ENCODE results near the gene EVPL.
A peak's percentile ranks its signal among the peaks of the same experiment; 100 is the strongest.

EVPL gene

GRCh38 chr17:76008208-76008607 is 18.9 kb downstream of the EVPL start:
- TF ChIP-seq CTCF (conservative IDR thresholded peaks at IDR 0.05; ENCODE audit: low read depth, low read length) = no peak
- no peak overlapping the region for H3K4me2 ChIP-seq
- H3K9ac ChIP-seq = no peak overlapping the region
- H3K27ac ChIP-seq = no peak overlapping the region
- H2AFZ ChIP-seq (ENCODE audit: low read depth) = no peak overlapping the region
- H3K36me3 ChIP-seq (ENCODE audit: insufficient read depth) = no peaks in the 10 kb centered on the region
- peaks cover 18% of the 10 kb centered on the region; the same call in 1 of the 2 replicates for H3K27me3 ChIP-seq (ENCODE audit: insufficient read depth, low read depth)
- no peaks in the 10 kb centered on the region for H4K20me1 ChIP-seq (ENCODE audit: insufficient read depth)
- no peaks in the 10 kb centered on the region for H3K79me2 ChIP-seq (ENCODE audit: insufficient read depth, low read depth)
- peaks cover 7% of the 10 kb centered on the region for H3K4me1 ChIP-seq (ENCODE audit: low read depth, poor library complexity, severe bottlenecking)
- H3K4me3 ChIP-seq (IDR thresholded peaks at IDR 0.05; ENCODE audit: insufficient read depth, low read depth, low read length) = no peak overlapping the region

- Histone ChIP-seq H3K27me3 (ENCODE audit: insufficient read depth, low read depth) (peaks cover 18% of the 10 kb centered on the region; the same call in 1 of the 2 replicates), H3K4me3 (IDR thresholded peaks at IDR 0.05; ENCODE audit: insufficient read depth, low read depth, low read length) (no peak overlapping the region), H3K79me2 (ENCODE audit: insufficient read depth, low read depth) (no peaks in the 10 kb centered on the region), H3K4me2 (no peak overlapping the region), H2AFZ (ENCODE audit: low read depth) (no peak overlapping the region), H3K9ac (no peak overlapping the region), H3K36me3 (ENCODE audit: insufficient read depth) (no peaks in the 10 kb centered on the region), H3K27ac (no peak overlapping the region), H3K4me1 (ENCODE audit: low read depth, poor library complexity, severe bottlenecking) (peaks cover 7% of the 10 kb centered on the region), H4K20me1 (ENCODE audit: insufficient read depth) (no peaks in the 10 kb centered on the region)
- TF ChIP-seq CTCF (conservative IDR thresholded peaks at IDR 0.05; ENCODE audit: low read depth, low read length) = no peak
Measured at GRCh38 chr17:76007850-76008165, 19.3 kb downstream of the EVPL start.

GRCh38 chr17:76007131-76007849 is 19.8 kb downstream of the EVPL start:
- Histone ChIP-seq H3K79me2 (ENCODE audit: insufficient read depth, low read depth) (no peaks in the 10 kb centered on the region), H3K4me3 (IDR thresholded peaks at IDR 0.05; ENCODE audit: insufficient read depth, low read depth, low read length) (no peak overlapping the region), H3K9ac (no peak overlapping the region), H3K27ac (no peak overlapping the region), H3K36me3 (ENCODE audit: insufficient read depth) (no peaks in the 10 kb centered on the region), H3K4me1 (ENCODE audit: low read depth, poor library complexity, severe bottlenecking) (peaks cover 7% of the 10 kb centered on the region), H3K4me2 (no peak overlapping the region), H3K27me3 (ENCODE audit: insufficient read depth, low read depth) (peaks cover 18% of the 10 kb centered on the region; the same call in 1 of the 2 replicates), H2AFZ (ENCODE audit: low read depth) (no peak overlapping the region), H4K20me1 (ENCODE audit: insufficient read depth) (no peaks in the 10 kb centered on the region)
- no peak for TF ChIP-seq CTCF (conservative IDR thresholded peaks at IDR 0.05; ENCODE audit: low read depth, low read length)

- Histone ChIP-seq H3K27me3 (ENCODE audit: insufficient read depth, low read depth) (peaks cover 15% of the 10 kb centered on the region; the same call in 1 of the 2 replicates), H3K4me3 (IDR thresholded peaks at IDR 0.05; ENCODE audit: insufficient read depth, low read depth, low read length) (no peak overlapping the region), H3K4me1 (ENCODE audit: low read depth, poor library complexity, severe bottlenecking) (peaks cover 8% of the 10 kb centered on the region), H3K36me3 (ENCODE audit: insufficient read depth) (no peaks in the 10 kb centered on the region), H3K4me2 (no peak overlapping the region), H3K79me2 (ENCODE audit: insufficient read depth, low read depth) (no peaks in the 10 kb centered on the region), H3K9ac (no peak overlapping the region), H3K27ac (no peak overlapping the region), H4K20me1 (ENCODE audit: insufficient read depth) (no peaks in the 10 kb centered on the region), H2AFZ (ENCODE audit: low read depth) (no peak overlapping the region)
- TF ChIP-seq CTCF (conservative IDR thresholded peaks at IDR 0.05; ENCODE audit: low read depth, low read length) = peak; percentile 98
Measured at GRCh38 chr17:76005263-76006149, 21.6 kb downstream of the EVPL start.
